ENCODE results near the gene PA2G4.

Gene PA2G4

GRCh38 chr12:56122637-56123036 lies 18.3 kb downstream of the PA2G4 start:
- DNase-seq: no peak

GRCh38 chr12:56124133-56124532 lies 19.8 kb downstream of the PA2G4 start:
- DNase-seq: no peak

- DNase-seq: no peak
These were observed 22.4 kb downstream of the PA2G4 start for GRCh38 chr12:56126732-56127239.

- DNase-seq: no peak
These were observed 23.1 kb downstream of the PA2G4 start for GRCh38 chr12:56127485-56127887.

GRCh38 chr12:56127888-56128669 lies 23.7 kb downstream of the PA2G4 start, which contains the start of gene ESYT1:
ESYT1 (plus strand) TSS chr12:56128267; CDS start chr12:56128320, 53 bp downstream.
- DNase-seq: peak; percentile 68 to 99 (median 95)

GRCh38 chr12:56128670-56129205 lies 24.4 kb downstream of the PA2G4 start:
- DNase-seq: peak in 23 of 58 donors; percentile 12 to 52 (median 33)

- peak in 37 of 58 donors; percentile 3 to 52 (median 25) for DNase-seq
These were observed 25.0 kb downstream of the PA2G4 start for GRCh38 chr12:56129206-56129941.

GRCh38 chr12:56129942-56130495 lies 25.7 kb downstream of the PA2G4 start:
- DNase-seq: no peak

GRCh38 chr12:56130876-56131275 lies 26.5 kb downstream of the PA2G4 start:
- DNase-seq: no peak

GRCh38 chr12:56134897-56135296 lies 30.5 kb downstream of the PA2G4 start:
- DNase-seq: no peak

GRCh38 chr12:56137853-56138571 lies 33.7 kb downstream of the PA2G4 start:
- DNase-seq: no peak

GRCh38 chr12:56141946-56142784 lies 37.8 kb downstream of the PA2G4 start:
- no peak for DNase-seq

GRCh38 chr12:56143217-56143616 lies 38.9 kb downstream of the PA2G4 start:
- DNase-seq: no peak

GRCh38 chr12:56143870-56144269 lies 39.5 kb downstream of the PA2G4 start:
- no peak for DNase-seq

GRCh38 chr12:56145217-56145616 lies 40.9 kb downstream of the PA2G4 start:
- DNase-seq: no peak

GRCh38 chr12:56146492-56147460 lies 42.4 kb downstream of the PA2G4 start:
- DNase-seq: no peak

GRCh38 chr12:56150563-56150962 lies 46.2 kb downstream of the PA2G4 start:
- DNase-seq: no peak

GRCh38 chr12:56151672-56152131 lies 47.3 kb downstream of the PA2G4 start:
- DNase-seq: peak in 20 of 58 donors; percentile 16 to 67 (median 44)

All from anterior cingulate cortex (tissue), 58 donors.